Spinal cord (tissue), 10 donors: ENCODE results near the gene PCNX1. TPM values are rescaled to one million over a fixed set of nuclear protein-coding genes. Genes with fewer than 3 reads are reported as not detected.
"Not testable (repeated sequence)": the region's sequence is repeated elsewhere in the genome, so short reads cannot be mapped to it uniquely, and the experiment has no call there.

ENCODE experiments used
- DNase-seq, 6 donors: peaks; one replicate each; pipeline versions ENCODE4 v3.0.0 to v3.0.0-alpha.2; 2013 to 2015; ENCODE audit warnings: low spot score in 6 of 6, low read depth in 4 of 6
- H3K27ac ChIP-seq: one replicate; pipeline ENCODE4 v1.5.1; 2013; ENCODE audit warnings: low read depth, low read length, control low read depth
- H3K27me3 ChIP-seq: one replicate; pipeline ENCODE4 v1.6.1; 2013; ENCODE audit warnings: low read length; ENCODE audit not compliant: control insufficient read depth, insufficient read depth
- H3K36me3 ChIP-seq: one replicate; pipeline ENCODE4 v1.6.1; 2013; ENCODE audit warnings: low read length; ENCODE audit not compliant: control insufficient read depth, insufficient read depth
- H3K4me1 ChIP-seq: one replicate; pipeline ENCODE4 v1.6.1; 2013; ENCODE audit warnings: low read length; ENCODE audit not compliant: control insufficient read depth, insufficient read depth
- H3K4me3 ChIP-seq: one replicate; pipeline ENCODE4 v1.5.1; 2013; ENCODE audit warnings: low read depth, low read length, control low read depth
- H3K9me3 ChIP-seq: one replicate; pipeline ENCODE4 v1.6.1; 2013; ENCODE audit warnings: low read length; ENCODE audit not compliant: control insufficient read depth, insufficient read depth
- whole genome bisulfite sequencing: methylation state at CpG from one replicate; pipeline ENCODE4 v1.1.5; 2013; ENCODE audit warnings: missing lambda C conversion rate; ENCODE audit not compliant: insufficient coverage; 5-methylcytosine and 5-hydroxymethylcytosine counted together
- polyA plus RNA-seq, 2 donors: library from polyadenylated mRNA; unstranded; fragments of 120-200 nt; gene quantifications; one replicate each; pipeline ENCODE4 v1.2.1, GENCODE V29; 2013; ENCODE audit not compliant: insufficient read length in 2 of 2
- total RNA-seq, 2 donors: library from RNA; depleted of rRNA in 1 of 2; stranded (reverse); fragments of 120-200 nt in 1 of 2; fragments of >200 nt in 1 of 2; gene quantifications; one replicate each; pipeline versions ENCODE4 v1.2.3 to v1.2.4, GENCODE V29; 2013 to 2014
- donor health status: healthy.

PCNX1 gene
- total and polyA plus RNA-seq, 4 donors = 30.8 to 140 (median 47.0) TPM

GRCh38 chr14:71019917-71020316 is 112.7 kb downstream of the PCNX1 start:
- DNase-seq, H3K27me3 ChIP-seq, H3K9me3 ChIP-seq, H3K4me1 ChIP-seq, H3K27ac ChIP-seq, H3K4me3 ChIP-seq, H3K36me3 ChIP-seq: not testable (repeated sequence)
- no CpG with 5 or more reads among the region's 3 CpGs for WGBS

GRCh38 chr14:71021347-71022011 is 114.2 kb downstream of the PCNX1 start:
- DNase-seq = no peak
- H3K9me3 ChIP-seq = peaks cover 2% of the 10 kb centered on the region
- no peak overlapping the region for H3K27ac ChIP-seq
- H3K4me1 ChIP-seq = no peaks in the 10 kb centered on the region
- H3K36me3 ChIP-seq = peaks cover 4% of the 10 kb centered on the region
- no CpG with 5 or more reads among the region's 1 CpG for WGBS
- H3K27me3 ChIP-seq = no peaks in the 10 kb centered on the region
- H3K4me3 ChIP-seq = no peak overlapping the region

DNA sequence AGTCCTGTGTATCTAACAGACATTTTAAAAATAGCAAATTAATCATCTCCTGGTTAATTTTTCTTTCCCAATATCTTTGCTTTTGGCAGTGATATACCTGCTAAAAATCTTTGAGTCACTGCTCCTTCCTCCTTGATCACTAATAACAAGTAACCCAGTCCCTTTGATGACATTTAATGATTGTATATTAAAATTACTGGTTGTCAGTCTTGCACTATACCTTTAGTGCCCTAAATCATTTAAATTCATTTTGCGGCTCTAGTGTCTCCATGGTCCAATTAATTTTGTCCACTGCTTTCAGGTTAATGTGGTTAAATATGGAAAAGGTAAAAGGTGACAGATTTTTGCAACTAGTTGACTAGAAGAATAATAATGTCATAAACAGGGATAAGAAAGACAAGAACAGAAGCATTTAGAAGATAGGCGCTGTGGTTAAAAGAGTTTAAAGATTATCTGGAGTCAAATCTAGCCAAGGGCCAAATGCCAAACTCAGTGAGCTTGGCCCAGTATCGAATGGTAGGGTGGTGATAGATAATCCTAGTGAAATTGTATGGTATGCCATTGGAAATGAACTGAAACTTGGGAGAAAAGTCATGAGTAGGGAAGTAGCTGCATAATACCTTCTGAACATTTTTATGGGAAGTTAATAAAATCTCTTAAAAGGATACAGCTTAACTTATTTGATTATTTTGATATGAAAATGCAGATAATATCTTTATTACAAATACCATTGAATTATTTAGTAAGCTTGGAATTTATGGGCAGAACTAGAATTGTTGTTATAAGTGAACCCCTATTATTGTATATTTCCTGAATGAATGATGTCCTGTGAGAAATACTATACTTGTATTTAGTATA is 115.0 kb downstream of the PCNX1 start:
- DNase-seq = no peak
- Histone ChIP-seq H3K27me3 (no peaks in the 10 kb centered on the region), H3K4me3 (no peak overlapping the region), H3K4me1 (no peaks in the 10 kb centered on the region), H3K9me3 (peaks cover 2% of the 10 kb centered on the region), H3K36me3 (peaks cover 4% of the 10 kb centered on the region), H3K27ac (no peak overlapping the region)
- 86% methylated on average over 2 of the region's 3 CpGs for WGBS

DNA sequence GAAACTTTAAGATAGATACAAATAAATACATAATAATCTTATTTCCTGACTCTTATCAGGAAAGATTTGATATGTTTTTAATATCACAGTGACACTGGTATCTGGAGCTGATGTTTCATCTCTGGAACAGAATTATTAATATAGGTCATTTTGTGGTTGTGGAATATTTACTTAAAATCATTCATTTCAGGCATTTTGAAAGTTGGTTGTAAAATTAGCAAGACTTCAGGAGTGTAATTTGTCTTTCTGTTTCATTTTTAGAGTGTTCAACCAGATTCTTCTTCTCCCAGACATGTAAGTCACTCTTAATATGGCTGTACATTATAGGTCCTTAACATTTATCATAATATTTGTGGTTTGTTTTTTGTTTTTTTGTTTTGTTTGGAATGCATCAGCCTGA is 115.7 kb downstream of the PCNX1 start:
- Histone ChIP-seq H3K36me3 (peaks cover 4% of the 10 kb centered on the region), H3K9me3 (peaks cover 2% of the 10 kb centered on the region), H3K4me1 (no peaks in the 10 kb centered on the region), H3K27ac (no peak overlapping the region), H3K4me3 (no peak overlapping the region), H3K27me3 (no peaks in the 10 kb centered on the region)
- DNase-seq = no peak

- H3K4me3 ChIP-seq = no peak overlapping the region
- no peaks in the 10 kb centered on the region for H3K27me3 ChIP-seq
- H3K36me3 ChIP-seq = peaks cover 9% of the 10 kb centered on the region
- H3K9me3 ChIP-seq = no peaks in the 10 kb centered on the region
- 100% methylated on average over 1 of the region's 2 CpGs for WGBS
- no peak overlapping the region for H3K27ac ChIP-seq
- no peaks in the 10 kb centered on the region for H3K4me1 ChIP-seq
- DNase-seq = no peak
Observed at GRCh38 chr14:71029236-71029781, 122.0 kb downstream of the PCNX1 start.

- no CpG with 5 or more reads among the region's 1 CpG for WGBS
- H3K4me3 ChIP-seq = no peak overlapping the region
- no peaks in the 10 kb centered on the region for H3K27me3 ChIP-seq
- no peak overlapping the region for H3K27ac ChIP-seq
- H3K4me1 ChIP-seq = no peaks in the 10 kb centered on the region
- no peaks in the 10 kb centered on the region for H3K9me3 ChIP-seq
- no peak for DNase-seq
- H3K36me3 ChIP-seq = peaks cover 14% of the 10 kb centered on the region
Observed at GRCh38 chr14:71031000-71031399, 123.7 kb downstream of the PCNX1 start.

GRCh38 chr14:71036433-71036832 is 129.2 kb downstream of the PCNX1 start:
- peaks cover 13% of the 10 kb centered on the region for H3K36me3 ChIP-seq
- no CpG with 5 or more reads among the region's 4 CpGs for WGBS
- no peak for DNase-seq
- H3K4me3 ChIP-seq = no peak overlapping the region
- no peak overlapping the region for H3K27ac ChIP-seq
- no peaks in the 10 kb centered on the region for H3K4me1 ChIP-seq
- no peaks in the 10 kb centered on the region for H3K27me3 ChIP-seq
- H3K9me3 ChIP-seq = no peaks in the 10 kb centered on the region

DNA sequence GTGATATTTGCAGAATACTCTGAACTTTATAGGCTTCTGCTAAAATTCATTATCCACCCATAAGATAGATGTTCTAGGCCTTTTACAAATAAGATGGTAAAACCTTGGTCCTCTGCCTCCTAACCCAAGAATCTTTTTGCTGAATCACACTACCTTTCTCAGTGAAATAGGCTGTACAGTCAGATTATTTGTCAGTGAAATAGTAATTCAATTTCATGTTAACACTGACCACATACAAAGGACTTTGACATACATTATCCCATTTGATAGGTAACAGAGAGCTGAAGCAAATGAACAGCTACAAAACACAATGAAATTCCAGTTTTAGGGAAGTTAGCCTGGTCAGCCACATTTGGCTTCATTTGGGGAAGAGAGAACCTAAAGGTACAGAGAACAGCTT is 141.1 kb downstream of the PCNX1 start:
- DNase-seq = no peak
- Histone ChIP-seq H3K9me3 (no peaks in the 10 kb centered on the region), H3K27ac (no peak overlapping the region), H3K4me3 (no peak overlapping the region), H3K36me3 (peaks cover 11% of the 10 kb centered on the region), H3K27me3 (no peaks in the 10 kb centered on the region), H3K4me1 (no peaks in the 10 kb centered on the region)

DNA sequence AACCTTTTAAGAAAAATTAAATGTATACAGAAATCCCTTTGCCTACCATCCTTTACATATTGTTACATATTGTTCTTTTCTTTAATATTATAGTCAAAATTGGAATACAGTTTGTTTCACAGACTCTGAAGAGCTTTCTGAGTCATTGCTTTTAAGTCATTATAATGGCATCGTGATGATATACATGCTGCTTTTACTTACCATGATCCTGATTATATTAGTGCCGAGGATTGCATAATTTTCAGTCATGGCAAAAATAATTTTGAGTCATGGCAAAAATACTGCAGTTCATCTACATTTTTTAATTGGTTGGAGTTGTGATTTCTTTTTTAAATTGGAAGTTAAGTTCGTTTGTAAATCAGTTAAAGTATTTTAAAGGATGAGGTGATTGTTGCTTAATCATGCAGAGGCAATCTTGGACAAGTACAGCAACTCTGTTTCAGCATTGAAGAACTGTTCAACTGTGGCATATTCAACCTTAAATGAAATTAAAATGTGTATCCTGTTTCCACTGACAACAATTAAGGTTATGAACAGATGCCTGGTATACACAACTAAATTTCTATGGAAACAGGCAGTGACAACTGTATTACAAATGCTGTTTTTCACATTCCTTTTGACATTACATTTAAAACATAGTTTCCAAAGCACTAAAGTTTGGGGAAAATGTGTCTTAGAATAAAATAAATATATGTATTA is 142.3 kb downstream of the PCNX1 start:
- peak in 1 of 6 donors; percentile 17 for DNase-seq
- H3K36me3 ChIP-seq = peaks cover 5% of the 10 kb centered on the region
- no peaks in the 10 kb centered on the region for H3K4me1 ChIP-seq

More for the DNA sequence above, 142.3 kb downstream of the PCNX1 start:
- H3K27ac ChIP-seq = no peak overlapping the region
- H3K4me3 ChIP-seq = no peak overlapping the region
- H3K27me3 ChIP-seq = no peaks in the 10 kb centered on the region
- WGBS = 86% methylated on average over 1 of the region's 3 CpGs
- no peaks in the 10 kb centered on the region for H3K9me3 ChIP-seq
